Effector memory CD8-positive, alpha-beta T cell (primary cell): Measurements from ENCODE around the gene IL6.
"Not testable (repeated sequence)": the region's sequence is repeated elsewhere in the genome, so short reads cannot be mapped to it uniquely, and the experiment has no call there.

Source experiments
- ATAC-seq: fragments of 150-1000 bp; cut with Tn5 transposase; replicated peaks from 2 replicates; pipeline ENCODE4 v1.10.0; 2021; ENCODE audit warnings: mild to moderate bottlenecking, moderate library complexity
- DNase-seq, 3 experiments: peaks; one replicate each; pipeline ENCODE4 v3.0.0; 2021
- H3K27ac Mint-ChIP-seq, 2 donors: one replicate each; pipeline ENCODE4 v1.8.0; 2022; ENCODE audit warnings: mild to moderate bottlenecking in 2 of 2, mixed read lengths in 2 of 2, moderate library complexity in 2 of 2
- H3K27me3 Mint-ChIP-seq, 2 donors: one replicate each; pipeline ENCODE4 v1.8.0; 2022; ENCODE audit warnings: mixed read lengths in 2 of 2
- H3K36me3 Mint-ChIP-seq: one replicate; pipeline ENCODE4 v1.8.0; 2022; ENCODE audit warnings: mild to moderate bottlenecking, moderate library complexity, mixed read lengths; ENCODE audit not compliant: insufficient read depth
- H3K4me1 Mint-ChIP-seq, 2 donors: one replicate each; pipeline ENCODE4 v1.8.0; 2022; ENCODE audit warnings: low read depth in 2 of 2, mixed read lengths in 2 of 2
- H3K4me3 Mint-ChIP-seq, 2 donors: one replicate each; pipeline ENCODE4 v1.8.0; 2022; ENCODE audit warnings: mild to moderate bottlenecking in 2 of 2, mixed read lengths in 2 of 2, moderate library complexity in 2 of 2
- H3K9me3 Mint-ChIP-seq, 2 donors: one replicate each; pipeline ENCODE4 v1.8.0; 2022; ENCODE audit warnings: mixed read lengths in 2 of 2
- total RNA-seq, 9 experiments: gene quantifications; one replicate each; lab custom pipeline; 2026; lab: John Stamatoyannopoulos, UW

The IL6 gene
- 0 to 0.26 (median 0) reads per million in 9 experiments for total RNA-seq

GRCh38 chr7:22726907-22727713 is at the start of gene IL6:
Gene IL6, plus strand, starts transcription at chr7:22727200. Its CDS starts 63 bp downstream, at chr7:22727263.
- H3K9me3 Mint-ChIP-seq = no peaks in the 10 kb centered on the region
- H3K36me3 Mint-ChIP-seq = no peaks in the 10 kb centered on the region
- no peak within 1 kb of the TSS for H3K27ac Mint-ChIP-seq
- H3K27me3 Mint-ChIP-seq = peaks cover 56 to 59% of the 10 kb centered on the region in 2 donors
- peak within 1 kb of the TSS; percentile 27 to 62 for H3K4me3 Mint-ChIP-seq
- H3K4me1 Mint-ChIP-seq = peaks cover 14 to 21% of the 10 kb centered on the region in 2 donors
- ATAC-seq (peak; percentile 55), DNase-seq (no peak)

DNA sequence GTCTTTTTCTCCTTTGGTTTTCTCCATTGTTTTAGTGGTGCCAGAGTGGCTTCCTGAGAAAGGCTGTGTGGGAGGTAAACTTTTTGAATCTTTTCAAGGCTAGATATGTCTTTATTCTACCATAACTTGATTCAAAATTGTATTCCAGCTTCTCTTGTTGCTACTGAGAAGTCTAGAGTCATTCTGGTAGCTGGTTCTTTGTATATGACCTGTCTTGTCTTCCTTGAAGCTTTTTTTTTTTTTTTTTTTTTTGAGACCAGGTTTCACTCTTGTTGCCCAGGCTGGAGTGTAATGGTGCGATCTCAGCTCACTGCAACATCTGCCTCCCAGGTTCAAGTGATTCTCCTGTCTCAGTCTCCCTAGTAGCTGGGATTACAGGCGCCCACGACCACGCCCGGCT is 49.7 kb upstream of the IL6 start:
- H3K4me3 Mint-ChIP-seq = peak overlapping the region in 1 of 2 donors; percentile 0
- not testable (repeated sequence) for DNase-seq, H3K27ac Mint-ChIP-seq, H3K36me3 Mint-ChIP-seq, ATAC-seq, H3K9me3 Mint-ChIP-seq
- peaks cover 15 to 22% of the 10 kb centered on the region in 2 donors for H3K27me3 Mint-ChIP-seq
- H3K4me1 Mint-ChIP-seq = peaks cover 4 to 14% of the 10 kb centered on the region in 2 donors

DNA sequence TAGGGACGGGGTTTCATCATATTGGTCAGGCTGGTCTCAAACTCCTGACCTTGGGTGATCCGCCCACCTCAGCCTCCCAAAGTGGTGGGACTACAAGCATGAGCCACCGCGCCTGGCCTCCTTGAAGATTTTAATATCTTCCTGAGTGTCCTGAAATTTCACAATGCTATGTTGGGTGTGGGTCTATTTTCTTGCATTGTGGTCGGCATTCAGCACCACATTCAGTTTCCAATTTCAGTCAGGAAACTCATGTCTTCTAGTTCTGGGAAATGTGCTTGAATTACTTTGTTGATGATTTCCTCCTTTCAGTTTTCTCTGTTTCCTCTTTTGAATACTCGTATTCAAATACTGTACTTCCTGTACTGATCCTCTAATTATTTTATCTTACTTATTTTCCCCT is 49.3 kb upstream of the IL6 start:
- DNase-seq = no peak
- Mint-ChIP-seq H3K27ac (peak overlapping the region in 1 of 2 donors; percentile 26), H3K9me3 (no peaks in the 10 kb centered on the region), H3K36me3 (no peaks in the 10 kb centered on the region), H3K27me3 (peaks cover 15 to 25% of the 10 kb centered on the region in 2 donors), H3K4me1 (peaks cover 4 to 14% of the 10 kb centered on the region in 2 donors), H3K4me3 (peak overlapping the region in 1 of 2 donors; percentile 0)
- ATAC-seq = no peak

- Mint-ChIP-seq H3K9me3 (no peaks in the 10 kb centered on the region), H3K4me1 (peaks cover 4 to 14% of the 10 kb centered on the region in 2 donors), H3K36me3 (no peaks in the 10 kb centered on the region), H3K27ac (no peak overlapping the region), H3K27me3 (peaks cover 26 to 39% of the 10 kb centered on the region in 2 donors), H3K4me3 (no peak overlapping the region)
- no peak for DNase-seq
- no peak for ATAC-seq
Observed at GRCh38 chr7:22680482-22680911, 46.5 kb upstream of the IL6 start.

DNA sequence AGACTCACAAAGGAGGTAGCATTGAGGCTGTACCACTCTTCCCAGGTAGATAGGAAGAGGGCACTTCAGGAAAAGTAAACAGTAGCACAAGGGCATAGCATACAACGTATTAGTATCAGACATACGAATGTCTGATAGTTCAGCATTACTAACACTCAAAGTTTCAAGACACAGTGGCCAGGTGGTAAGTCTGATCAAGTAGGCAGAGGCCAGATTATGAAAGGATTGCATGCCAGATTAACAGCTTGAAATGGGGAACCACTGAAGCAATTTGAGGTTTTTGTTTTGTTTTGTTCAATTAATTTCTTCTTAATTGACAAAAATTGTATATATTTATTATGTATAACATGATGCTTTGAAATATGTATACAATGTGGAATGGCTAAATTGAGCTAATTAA is 45.7 kb upstream of the IL6 start:
- Mint-ChIP-seq H3K27ac (no peak overlapping the region), H3K36me3 (no peaks in the 10 kb centered on the region), H3K4me3 (no peak overlapping the region), H3K4me1 (peaks cover 2 to 8% of the 10 kb centered on the region in 2 donors), H3K27me3 (peaks cover 26 to 39% of the 10 kb centered on the region in 2 donors), H3K9me3 (no peaks in the 10 kb centered on the region)
- no peak for ATAC-seq
- no peak for DNase-seq

GRCh38 chr7:22681852-22682657 is 44.9 kb upstream of the IL6 start:
- DNase-seq (no peak), ATAC-seq (no peak)
- Mint-ChIP-seq H3K4me1 (peaks cover 2 to 8% of the 10 kb centered on the region in 2 donors), H3K9me3 (no peaks in the 10 kb centered on the region), H3K27ac (no peak overlapping the region), H3K4me3 (no peak overlapping the region), H3K27me3 (peaks cover 26 to 39% of the 10 kb centered on the region in 2 donors), H3K36me3 (no peaks in the 10 kb centered on the region)

DNA sequence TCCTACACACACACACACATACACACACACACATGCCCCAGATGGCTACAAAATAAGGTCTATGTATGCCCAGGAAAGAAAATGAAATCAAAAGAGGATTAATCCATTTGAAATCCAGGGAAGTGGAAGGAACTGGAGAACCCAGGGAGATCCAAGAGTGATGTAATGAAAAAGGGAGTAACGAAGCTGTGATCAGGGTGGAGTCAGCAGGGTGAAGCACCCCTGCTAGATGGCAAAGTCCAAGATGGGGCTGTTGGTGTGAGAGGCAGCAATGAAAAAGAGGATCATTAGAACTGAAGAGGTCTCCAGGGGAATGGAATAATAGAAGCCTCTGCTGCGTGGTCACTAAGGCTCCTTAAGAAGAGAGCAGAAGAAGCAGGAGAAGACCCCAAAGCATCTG is 43.6 kb upstream of the IL6 start:
- Mint-ChIP-seq H3K4me3 (no peak overlapping the region), H3K27me3 (peaks cover 26 to 39% of the 10 kb centered on the region in 2 donors), H3K36me3 (peaks cover 3% of the 10 kb centered on the region), H3K4me1 (peaks cover 0 to under 1% of the 10 kb centered on the region in 2 donors), H3K9me3 (no peaks in the 10 kb centered on the region), H3K27ac (no peak overlapping the region)
- no peak for ATAC-seq
- DNase-seq = no peak

DNA sequence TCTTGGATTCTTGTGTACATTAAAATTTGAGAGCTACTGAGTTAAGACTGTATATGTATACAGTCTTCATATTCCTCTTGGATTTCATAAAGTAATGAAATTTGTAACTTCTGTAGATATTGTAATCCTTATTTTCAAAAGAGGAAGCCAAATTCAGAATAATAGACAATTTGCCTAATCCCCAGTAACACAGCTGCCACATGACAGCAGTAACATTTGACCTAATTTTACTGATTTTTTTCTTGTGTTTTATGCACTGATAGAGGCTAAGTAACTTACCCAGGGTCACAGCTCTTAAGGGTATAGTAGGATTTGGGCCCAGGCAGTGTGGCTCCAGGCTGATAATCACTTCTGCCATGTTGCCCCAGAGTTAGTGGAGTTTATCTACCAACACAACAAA is 40.4 kb upstream of the IL6 start:
- H3K9me3 Mint-ChIP-seq = no peaks in the 10 kb centered on the region
- H3K27me3 Mint-ChIP-seq = peaks cover 22 to 33% of the 10 kb centered on the region in 2 donors
- no peaks in the 10 kb centered on the region for H3K4me1 Mint-ChIP-seq
- no peak overlapping the region for H3K27ac Mint-ChIP-seq
- no peak overlapping the region for H3K4me3 Mint-ChIP-seq
- H3K36me3 Mint-ChIP-seq = peaks cover 3% of the 10 kb centered on the region
- no peak for DNase-seq
- ATAC-seq = no peak

GRCh38 chr7:22688084-22688483 is 38.9 kb upstream of the IL6 start:
- ATAC-seq (no peak), DNase-seq (no peak)
- H3K4me1 Mint-ChIP-seq = no peaks in the 10 kb centered on the region
- H3K27ac Mint-ChIP-seq = no peak overlapping the region
- peaks cover 15 to 27% of the 10 kb centered on the region in 2 donors for H3K27me3 Mint-ChIP-seq
- H3K9me3 Mint-ChIP-seq = no peaks in the 10 kb centered on the region
- no peak overlapping the region for H3K4me3 Mint-ChIP-seq
- peaks cover 3% of the 10 kb centered on the region for H3K36me3 Mint-ChIP-seq

DNA sequence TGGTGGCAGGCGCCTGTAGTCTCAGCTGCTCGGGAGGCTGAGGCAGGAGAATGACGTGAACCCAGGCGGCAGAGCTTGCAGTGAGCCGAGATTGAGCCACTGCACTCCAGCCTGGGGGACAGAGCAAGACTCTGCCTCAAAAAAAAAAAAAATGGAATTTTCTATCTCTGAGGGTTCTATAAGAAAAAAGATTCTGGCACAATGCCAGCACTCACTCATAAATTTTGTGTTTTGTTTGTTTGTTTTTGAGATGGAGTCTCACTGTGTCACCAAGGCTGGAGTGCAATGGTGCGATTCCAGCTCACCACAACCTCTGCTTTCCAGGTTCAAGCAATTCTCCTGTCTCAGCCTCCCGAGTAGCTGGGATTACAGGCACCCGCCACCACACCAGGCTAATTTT is 38.1 kb upstream of the IL6 start:
- ATAC-seq, H3K4me1 Mint-ChIP-seq, H3K9me3 Mint-ChIP-seq, H3K4me3 Mint-ChIP-seq, H3K36me3 Mint-ChIP-seq, DNase-seq, H3K27ac Mint-ChIP-seq: not testable (repeated sequence)
- H3K27me3 Mint-ChIP-seq = peaks cover 7 to 21% of the 10 kb centered on the region in 2 donors

DNA sequence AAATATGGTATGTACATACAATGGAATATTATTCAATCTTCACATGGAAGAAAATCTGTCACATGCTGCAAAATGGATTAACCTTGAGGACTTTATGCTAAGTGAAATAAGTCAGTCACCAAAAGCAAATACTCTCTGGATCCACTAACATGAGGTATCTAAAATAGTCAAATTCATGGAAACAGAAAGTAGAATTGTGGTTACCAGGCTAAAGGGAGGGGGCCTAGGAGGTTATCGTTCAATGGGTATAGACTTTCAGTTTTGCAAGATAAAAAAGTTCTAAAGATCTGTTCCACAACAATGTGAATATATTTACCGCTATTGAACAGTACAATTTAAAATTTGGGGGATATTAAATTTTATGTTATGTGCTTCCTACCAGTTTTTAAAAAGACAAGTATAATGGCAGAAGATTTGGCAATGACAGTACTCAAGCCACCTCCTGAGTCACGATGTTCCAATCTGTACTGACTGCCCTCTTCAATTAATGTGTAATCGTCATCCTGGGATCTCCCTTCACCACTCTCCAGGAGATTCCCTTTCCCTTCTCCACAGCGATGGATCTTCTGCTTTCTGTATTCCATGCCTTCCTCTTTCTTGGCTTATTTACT is 32.3 kb upstream of the IL6 start:
- Mint-ChIP-seq H3K4me3 (no peak overlapping the region), H3K9me3 (no peaks in the 10 kb centered on the region), H3K27me3 (peaks cover 6 to 36% of the 10 kb centered on the region in 2 donors), H3K36me3 (no peaks in the 10 kb centered on the region), H3K4me1 (peaks cover 13 to 18% of the 10 kb centered on the region in 2 donors), H3K27ac (no peak overlapping the region)
- peak; percentile 39 for ATAC-seq
- no peak for DNase-seq

GRCh38 chr7:22695476-22696132 is 31.4 kb upstream of the IL6 start:
- Mint-ChIP-seq H3K27me3 (peaks cover 5 to 32% of the 10 kb centered on the region in 2 donors), H3K36me3 (no peaks in the 10 kb centered on the region), H3K4me3 (no peak overlapping the region), H3K4me1 (peaks cover 13 to 18% of the 10 kb centered on the region in 2 donors), H3K27ac (no peak overlapping the region), H3K9me3 (no peaks in the 10 kb centered on the region)
- ATAC-seq = no peak
- no peak for DNase-seq
